Activated T-helper 17 cell treated with anti-CD3 and anti-CD28 coated beads, Interleukin-2, amount 50 U/mL, for 72 hours (primary cell): Measurements from ENCODE around the gene BCOR. TPM values are rescaled to one million over a fixed set of nuclear protein-coding genes. Genes with fewer than 3 reads are reported as not detected.
A peak's percentile ranks its signal among the peaks of the same experiment; 100 is the strongest.

Experiments used
- ATAC-seq: fragments of 150-1000 bp; cut with Tn5 transposase; replicated peaks from 2 replicates; pipeline ENCODE4 v1.10.0; 2021; ENCODE audit warnings: mild to moderate bottlenecking, moderate library complexity
- H3K27ac Mint-ChIP-seq: one replicate; pipeline ENCODE4 v1.8.0; 2022; ENCODE audit warnings: mixed read lengths
- H3K27me3 Mint-ChIP-seq: one replicate; pipeline ENCODE4 v1.8.0; 2022; ENCODE audit warnings: mixed read lengths
- H3K36me3 Mint-ChIP-seq: one replicate; pipeline ENCODE4 v1.8.0; 2022; ENCODE audit warnings: low read depth, mild to moderate bottlenecking, mixed read lengths
- H3K4me1 Mint-ChIP-seq: one replicate; pipeline ENCODE4 v1.8.0; 2022; ENCODE audit warnings: mixed read lengths
- H3K4me3 Mint-ChIP-seq: one replicate; pipeline ENCODE4 v1.8.0; 2022; ENCODE audit warnings: mild to moderate bottlenecking, mixed read lengths
- H3K9me3 Mint-ChIP-seq: one replicate; pipeline ENCODE4 v1.8.0; 2022; ENCODE audit warnings: mixed read lengths
- total RNA-seq, 2 donors: library from RNA; stranded (reverse); gene quantifications; one replicate each; pipeline ENCODE4 v1.2.3, GENCODE V29; 2022

BCOR gene
- total RNA-seq, 2 donors from 2014 or later: 38.9 to 63.2 TPM

- Mint-ChIP-seq H3K36me3 (no peaks in the 10 kb centered on the region), H3K9me3 (no peaks in the 10 kb centered on the region), H3K4me1 (peaks cover 2% of the 10 kb centered on the region)
Observed at GRCh38 chrX:40035726-40036125, 62.0 kb downstream of the BCOR start.

GRCh38 chrX:40031911-40032310 lies 65.8 kb downstream of the BCOR start:
- no peaks in the 10 kb centered on the region for H3K27me3 Mint-ChIP-seq
- H3K4me3 Mint-ChIP-seq: no peak overlapping the region
- no peaks in the 10 kb centered on the region for H3K36me3 Mint-ChIP-seq
- H3K4me1 Mint-ChIP-seq: no peaks in the 10 kb centered on the region
- no peaks in the 10 kb centered on the region for H3K9me3 Mint-ChIP-seq
- H3K27ac Mint-ChIP-seq: no peak overlapping the region
- ATAC-seq: no peak

More at GRCh38 chrX:40035726-40036125, 62.0 kb downstream of the BCOR start:
- no peak overlapping the region for H3K4me3 Mint-ChIP-seq
- no peaks in the 10 kb centered on the region for H3K27me3 Mint-ChIP-seq
- no peak for ATAC-seq
- no peak overlapping the region for H3K27ac Mint-ChIP-seq

- no peak for ATAC-seq
- Mint-ChIP-seq H3K27me3 (no peaks in the 10 kb centered on the region), H3K27ac (no peak overlapping the region), H3K36me3 (no peaks in the 10 kb centered on the region), H3K4me1 (no peaks in the 10 kb centered on the region), H3K4me3 (no peak overlapping the region), H3K9me3 (no peaks in the 10 kb centered on the region)
Observed at GRCh38 chrX:40030205-40030604, 67.6 kb downstream of the BCOR start.

GRCh38 chrX:40022421-40022820 lies 75.3 kb downstream of the BCOR start:
- Mint-ChIP-seq H3K27ac (no peak overlapping the region), H3K36me3 (no peaks in the 10 kb centered on the region), H3K9me3 (no peaks in the 10 kb centered on the region), H3K4me1 (peaks cover 5% of the 10 kb centered on the region), H3K4me3 (peak overlapping the region; percentile 16), H3K27me3 (no peaks in the 10 kb centered on the region)
- peak; percentile 95 for ATAC-seq

GRCh38 chrX:40021647-40022046 lies 76.1 kb downstream of the BCOR start:
- H3K4me1 Mint-ChIP-seq: peaks cover 5% of the 10 kb centered on the region
- no peaks in the 10 kb centered on the region for H3K27me3 Mint-ChIP-seq
- no peak overlapping the region for H3K4me3 Mint-ChIP-seq
- no peaks in the 10 kb centered on the region for H3K36me3 Mint-ChIP-seq
- H3K9me3 Mint-ChIP-seq: no peaks in the 10 kb centered on the region
- ATAC-seq: peak; percentile 65
- no peak overlapping the region for H3K27ac Mint-ChIP-seq

GRCh38 chrX:40019541-40019940 lies 78.2 kb downstream of the BCOR start:
- no peak for ATAC-seq
- no peaks in the 10 kb centered on the region for H3K36me3 Mint-ChIP-seq

GRCh38 chrX:40018041-40018440 lies 79.7 kb downstream of the BCOR start:
- Mint-ChIP-seq H3K9me3 (no peaks in the 10 kb centered on the region), H3K27ac (no peak overlapping the region), H3K4me3 (no peak overlapping the region), H3K4me1 (peaks cover 5% of the 10 kb centered on the region), H3K36me3 (no peaks in the 10 kb centered on the region), H3K27me3 (no peaks in the 10 kb centered on the region)
- ATAC-seq: no peak

More at GRCh38 chrX:40019541-40019940, 78.2 kb downstream of the BCOR start:
- H3K4me3 Mint-ChIP-seq: no peak overlapping the region
- no peaks in the 10 kb centered on the region for H3K9me3 Mint-ChIP-seq
- no peak overlapping the region for H3K27ac Mint-ChIP-seq
- H3K4me1 Mint-ChIP-seq: peaks cover 5% of the 10 kb centered on the region
- H3K27me3 Mint-ChIP-seq: no peaks in the 10 kb centered on the region

GRCh38 chrX:40016749-40017148 lies 81.0 kb downstream of the BCOR start:
- Mint-ChIP-seq H3K27me3 (peaks cover 3% of the 10 kb centered on the region), H3K36me3 (no peaks in the 10 kb centered on the region), H3K27ac (no peak overlapping the region), H3K9me3 (no peaks in the 10 kb centered on the region), H3K4me3 (no peak overlapping the region), H3K4me1 (no peaks in the 10 kb centered on the region)
- no peak for ATAC-seq

- H3K4me1 Mint-ChIP-seq: no peaks in the 10 kb centered on the region
- no peaks in the 10 kb centered on the region for H3K36me3 Mint-ChIP-seq
- H3K27me3 Mint-ChIP-seq: peaks cover 7% of the 10 kb centered on the region
- H3K4me3 Mint-ChIP-seq: no peak overlapping the region
- no peaks in the 10 kb centered on the region for H3K9me3 Mint-ChIP-seq
- H3K27ac Mint-ChIP-seq: no peak overlapping the region
- no peak for ATAC-seq
Observed at GRCh38 chrX:40015693-40016092, 82.1 kb downstream of the BCOR start.

- H3K36me3 Mint-ChIP-seq: no peaks in the 10 kb centered on the region
- H3K9me3 Mint-ChIP-seq: no peaks in the 10 kb centered on the region
- H3K27ac Mint-ChIP-seq: no peak overlapping the region
- no peaks in the 10 kb centered on the region for H3K4me1 Mint-ChIP-seq
- peak; percentile 59 for ATAC-seq
- peaks cover 12% of the 10 kb centered on the region for H3K27me3 Mint-ChIP-seq
- H3K4me3 Mint-ChIP-seq: peak overlapping the region; percentile 73
Observed at GRCh38 chrX:40013266-40014195, 84.2 kb downstream of the BCOR start.

- peak overlapping the region; percentile 73 for H3K4me3 Mint-ChIP-seq
- H3K4me1 Mint-ChIP-seq: no peaks in the 10 kb centered on the region
- H3K27me3 Mint-ChIP-seq: peaks cover 13% of the 10 kb centered on the region
- H3K9me3 Mint-ChIP-seq: no peaks in the 10 kb centered on the region
- peak; percentile 44 for ATAC-seq
- H3K36me3 Mint-ChIP-seq: no peaks in the 10 kb centered on the region
- H3K27ac Mint-ChIP-seq: no peak overlapping the region
Observed at GRCh38 chrX:40012868-40013265, 84.9 kb downstream of the BCOR start.

GRCh38 chrX:40012039-40012867 lies 85.5 kb downstream of the BCOR start:
- peaks cover 19% of the 10 kb centered on the region for H3K27me3 Mint-ChIP-seq
- no peak overlapping the region for H3K27ac Mint-ChIP-seq
- H3K4me3 Mint-ChIP-seq: peak overlapping the region; percentile 73
- no peaks in the 10 kb centered on the region for H3K36me3 Mint-ChIP-seq
- no peaks in the 10 kb centered on the region for H3K9me3 Mint-ChIP-seq
- no peaks in the 10 kb centered on the region for H3K4me1 Mint-ChIP-seq
- ATAC-seq: peak; percentile 46

- H3K4me1 Mint-ChIP-seq: no peaks in the 10 kb centered on the region
Observed at GRCh38 chrX:40011322-40012038, 86.3 kb downstream of the BCOR start.

More at GRCh38 chrX:40011322-40012038, 86.3 kb downstream of the BCOR start:
- ATAC-seq: no peak
- Mint-ChIP-seq H3K9me3 (no peaks in the 10 kb centered on the region), H3K36me3 (no peaks in the 10 kb centered on the region), H3K27ac (no peak overlapping the region), H3K27me3 (peaks cover 27% of the 10 kb centered on the region), H3K4me3 (peak overlapping the region; percentile 73)
